GM15510 (cell line): ENCODE data around the gene NDFIP1.

Experiments used
- POLR2A ChIP-seq: IDR thresholded peaks from 3 replicates; pipeline ENCODE4 v1.6.1; 2011; ENCODE audit warnings: borderline replicate concordance; ENCODE audit not compliant: insufficient read length; ENCODE audit errors: extremely low read depth

NDFIP1 gene

DNA sequence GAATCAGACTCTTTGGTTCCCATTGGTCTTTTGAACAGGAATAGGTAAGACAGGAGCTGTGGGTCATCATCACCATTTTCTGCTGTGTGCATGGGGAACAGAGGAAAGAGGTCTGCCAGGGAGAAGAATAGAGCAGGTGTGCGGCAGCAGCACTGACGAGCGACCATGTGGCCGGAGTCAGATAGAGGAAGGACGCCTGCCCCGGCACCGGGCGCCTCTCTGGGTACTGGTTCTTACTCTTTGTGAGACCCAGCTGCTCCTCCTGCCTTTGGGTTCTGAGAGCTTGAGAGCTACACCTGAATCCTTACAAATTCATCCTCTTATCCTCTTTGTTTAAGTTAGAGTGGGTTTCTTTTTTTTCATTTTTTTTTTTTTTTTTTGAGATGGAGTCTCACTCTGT lies 90.8 kb downstream of the NDFIP1 start:
- TF ChIP-seq POLR2A, result no peak

DNA sequence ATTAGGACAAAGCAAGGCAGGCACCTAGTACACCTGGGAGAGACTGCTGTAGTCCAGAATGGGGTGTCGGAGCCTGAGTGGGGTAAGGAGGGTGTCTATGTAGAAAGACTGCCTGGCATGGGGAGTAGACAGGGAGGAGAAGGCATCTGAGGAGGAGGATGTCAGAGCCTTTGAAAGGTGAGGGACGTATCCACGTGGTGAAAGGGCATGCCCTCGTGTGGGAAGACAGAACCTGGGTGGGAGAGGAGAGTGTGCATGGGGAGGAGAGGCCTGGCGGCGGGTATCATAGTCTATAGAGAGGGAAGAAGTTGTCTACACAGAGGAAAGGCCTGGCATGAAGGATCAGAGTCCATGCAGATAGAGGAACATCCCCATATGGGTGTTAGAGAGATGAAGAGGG lies 91.8 kb downstream of the NDFIP1 start:
- no peak for TF ChIP-seq POLR2A

DNA sequence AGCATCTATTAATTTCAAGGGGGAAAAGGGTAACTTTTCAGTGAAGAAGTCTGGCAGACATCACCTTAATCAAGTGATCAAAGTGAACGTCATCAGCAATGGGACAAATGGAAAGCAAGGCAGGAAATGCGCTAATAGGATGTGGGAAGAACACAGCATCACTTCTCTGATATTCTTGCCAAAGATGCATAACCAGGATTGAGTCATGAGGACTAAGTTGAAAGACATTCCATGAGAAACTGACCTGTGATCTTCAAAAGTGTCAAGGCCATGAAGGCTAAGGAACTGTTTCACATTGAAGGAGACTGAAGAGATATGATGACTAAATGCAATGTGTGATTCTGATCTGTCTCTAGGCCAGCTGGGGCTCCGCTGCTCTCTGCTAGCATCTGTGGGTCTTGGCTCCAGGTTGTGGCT lies 92.9 kb downstream of the NDFIP1 start:
- TF ChIP-seq POLR2A, result no peak

DNA sequence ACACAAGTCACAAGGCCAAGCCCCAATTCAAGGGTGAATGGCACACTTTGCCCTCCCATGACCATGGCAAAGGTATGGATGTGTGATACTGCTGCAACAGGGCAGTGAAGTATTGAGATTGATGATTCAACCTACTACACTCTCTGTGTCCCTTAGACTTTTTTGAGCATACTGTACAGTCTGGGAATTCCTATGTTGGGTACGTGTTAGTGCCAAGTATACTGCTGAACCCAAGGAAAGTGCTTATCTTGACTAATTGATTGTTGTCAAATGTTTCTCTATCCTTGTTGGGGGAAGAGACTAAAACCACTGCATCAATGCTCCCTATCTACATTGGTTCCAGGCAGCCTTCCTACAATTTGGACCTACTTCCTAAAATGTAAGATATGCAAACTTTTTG lies 93.7 kb downstream of the NDFIP1 start:
- TF ChIP-seq POLR2A, result no peak
